OCI-M2 (cell line): Measurements from ENCODE around the gene SH2D4B.
A peak's percentile ranks its signal among the peaks of the same experiment; 100 is the strongest.
"Not testable (repeated sequence)": the region's sequence is repeated elsewhere in the genome, so short reads cannot be mapped to it uniquely, and the experiment has no call there.

Experiments used
- DNase-seq: peaks from one replicate; lab custom pipeline; 2025; ENCODE audit not compliant: unreplicated experiment; lab: John Stamatoyannopoulos, UW

SH2D4B gene

GRCh38 chr10:80542053-80542452, 4.4 kb downstream of the SH2D4B start:
- DNase-seq = no peak

DNA sequence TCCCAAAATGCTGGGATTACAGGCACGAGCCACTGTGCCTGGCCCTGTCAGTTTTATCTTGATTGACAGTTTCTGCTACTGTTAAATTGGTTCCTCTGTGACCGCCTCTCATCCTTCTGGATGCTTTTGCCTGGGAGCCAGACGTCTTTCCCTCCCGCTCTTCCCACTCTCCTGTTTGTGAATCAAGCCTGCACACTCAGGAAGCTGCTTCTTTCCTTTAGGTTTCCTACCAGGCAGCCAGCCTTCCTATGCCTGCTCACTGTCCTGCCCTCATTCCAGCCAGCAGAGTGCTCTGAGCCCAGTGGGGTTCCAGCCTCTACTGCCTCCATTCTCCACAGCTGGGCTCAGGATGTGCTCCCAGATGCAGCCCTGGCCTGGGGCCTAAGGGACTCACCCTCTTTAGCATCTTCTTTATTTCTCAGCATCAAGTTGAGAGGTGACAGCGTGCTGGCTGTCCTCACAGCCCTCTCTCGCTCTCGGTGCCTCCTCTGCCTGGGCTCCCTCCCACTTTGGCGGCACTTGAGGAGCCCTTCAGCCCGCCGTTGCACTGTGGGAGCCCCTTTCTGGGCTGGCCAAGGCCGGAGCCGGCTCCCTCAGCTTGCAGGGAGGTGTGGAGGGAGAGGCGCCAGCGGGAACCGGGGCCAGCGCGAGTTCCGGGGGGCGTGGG, 5.1 kb downstream of the SH2D4B start:
- no peak for DNase-seq

- DNase-seq = not testable (repeated sequence)
Measured at GRCh38 chr10:80543319-80543672, 5.6 kb downstream of the SH2D4B start.

- DNase-seq = no peak
Measured at GRCh38 chr10:80544316-80544953, 6.7 kb downstream of the SH2D4B start.

GRCh38 chr10:80545258-80545881, 7.7 kb downstream of the SH2D4B start:
- DNase-seq = no peak

DNA sequence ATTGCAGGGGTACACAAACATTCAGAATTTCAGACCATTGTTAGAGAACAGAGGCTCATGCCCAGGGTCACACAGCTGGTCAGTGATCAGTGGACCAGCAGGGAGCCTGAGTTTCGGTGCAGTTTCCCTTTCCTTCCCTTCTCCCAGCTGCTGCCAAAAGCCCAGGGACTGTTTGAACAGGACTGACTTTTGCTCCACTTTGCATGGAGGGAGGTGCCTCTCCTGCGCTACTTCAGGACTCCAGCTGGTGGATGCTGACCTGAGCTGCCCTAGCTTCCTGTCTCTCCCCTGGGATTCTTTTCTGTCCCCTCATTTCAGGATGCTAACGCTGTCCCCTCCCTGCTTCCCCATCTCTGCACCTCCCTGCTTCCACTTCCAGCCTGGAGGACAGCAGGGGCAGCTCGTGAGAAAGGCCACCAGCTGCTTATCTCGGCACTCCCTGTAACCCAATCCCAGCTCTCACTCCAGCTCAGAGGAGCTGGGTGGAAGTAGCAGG, 14.5 kb downstream of the SH2D4B start:
- DNase-seq = no peak

DNA sequence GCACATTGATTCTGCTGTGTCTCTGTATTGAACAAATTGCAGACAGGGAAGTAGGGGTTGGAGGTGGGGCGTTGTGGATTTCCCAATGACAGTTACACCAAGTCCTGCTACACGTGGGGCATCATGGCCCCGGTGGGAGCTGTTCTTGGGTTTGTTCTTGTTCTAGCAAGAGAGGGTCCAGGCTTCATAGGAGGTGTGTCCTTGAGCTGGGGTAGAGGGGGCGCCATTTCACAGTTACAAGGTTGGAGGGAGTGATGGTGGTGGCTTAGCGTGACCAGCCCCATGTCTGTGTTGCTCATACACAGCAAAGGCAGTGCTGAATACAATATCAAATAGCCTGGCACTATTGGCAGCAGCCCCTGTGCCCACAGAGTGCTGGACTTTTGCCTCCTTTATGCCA, 15.7 kb downstream of the SH2D4B start:
- no peak for DNase-seq

DNA sequence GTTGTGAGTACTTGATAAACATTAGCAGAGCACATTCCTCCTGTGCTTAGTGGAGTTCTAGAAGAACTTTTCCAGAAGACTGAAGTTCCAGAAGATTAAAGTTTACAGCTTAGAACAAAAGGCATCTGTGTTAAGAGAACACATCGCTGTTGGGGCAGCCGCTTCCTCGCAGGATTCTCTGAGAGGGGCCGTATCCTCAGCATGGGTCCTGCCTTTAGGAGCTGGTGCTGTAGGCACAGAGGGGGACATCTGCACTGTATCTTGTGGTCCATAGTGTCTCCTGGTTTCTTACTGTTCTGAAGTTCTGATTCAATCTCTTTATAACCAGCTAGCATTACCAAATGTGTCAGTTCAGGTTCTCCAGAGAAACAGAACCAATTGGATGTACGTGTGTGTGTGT, 16.3 kb downstream of the SH2D4B start:
- DNase-seq = no peak

GRCh38 chr10:80555415-80555814, 17.7 kb downstream of the SH2D4B start:
- no peak for DNase-seq

DNA sequence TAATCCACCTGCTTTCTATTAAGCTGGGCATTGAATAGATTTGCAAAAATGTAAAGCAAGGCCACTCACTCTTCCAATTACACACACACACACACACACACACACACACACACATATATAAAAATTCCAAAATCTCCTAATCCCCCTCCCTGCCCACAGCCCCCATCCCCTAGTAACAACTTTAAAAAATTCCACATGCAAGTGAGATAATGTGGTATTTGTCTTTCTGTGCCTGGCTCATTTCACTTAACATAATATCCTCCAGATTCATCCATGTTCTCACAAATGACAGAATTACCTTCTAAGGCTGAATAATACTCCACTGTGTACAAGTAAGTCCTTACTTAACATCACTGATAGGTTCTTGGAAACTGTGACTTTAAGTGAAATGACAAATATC, 24.2 kb downstream of the SH2D4B start:
- no peak for DNase-seq

DNA sequence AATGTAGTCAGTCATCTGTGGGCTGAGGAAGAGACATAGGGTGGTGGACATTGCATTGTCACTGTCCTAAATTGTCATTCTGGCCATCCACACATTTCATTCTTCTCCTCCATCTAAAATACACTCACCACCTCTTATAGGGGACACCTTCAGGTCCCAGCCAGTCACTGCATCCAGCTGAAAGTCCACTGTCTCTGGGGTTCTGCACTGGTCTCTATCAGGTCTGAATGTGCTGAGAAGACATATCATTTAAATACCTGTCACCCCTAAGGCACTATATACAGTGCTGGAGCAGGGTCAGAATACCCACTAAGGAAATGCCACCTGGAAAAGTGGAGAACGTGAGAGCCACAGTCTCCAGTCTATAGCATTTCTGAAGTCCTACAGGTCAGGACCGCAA, 29.6 kb downstream of the SH2D4B start:
- no peak for DNase-seq

- no peak for DNase-seq
Measured at GRCh38 chr10:80569131-80569895, 31.6 kb downstream of the SH2D4B start.

- no peak for DNase-seq
Measured at GRCh38 chr10:80571352-80571751, 33.6 kb downstream of the SH2D4B start.

GRCh38 chr10:80579181-80579763, 41.6 kb downstream of the SH2D4B start:
- DNase-seq = no peak

- DNase-seq = peak; percentile 43
Measured at GRCh38 chr10:80579849-80580637, 42.3 kb downstream of the SH2D4B start.

- DNase-seq = no peak
Measured at GRCh38 chr10:80580638-80581468, 43.2 kb downstream of the SH2D4B start.

DNA sequence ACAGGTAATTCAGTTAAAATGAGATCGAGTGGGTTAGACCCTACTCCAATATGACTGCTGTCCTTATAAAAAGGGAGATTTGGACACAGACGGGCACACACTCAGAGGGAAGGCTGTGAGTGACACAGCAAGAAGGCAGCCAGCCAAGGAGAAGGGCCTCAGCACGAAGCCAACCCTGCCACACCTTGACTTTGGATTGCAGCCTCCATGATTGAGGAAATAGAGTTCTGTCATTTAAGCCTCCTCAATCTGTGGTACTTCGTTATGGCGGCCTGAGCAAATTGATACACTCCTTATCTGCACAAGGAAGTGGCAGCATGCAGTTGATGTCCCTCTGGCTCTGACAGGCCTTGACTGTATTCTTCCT, 43.8 kb downstream of the SH2D4B start:
- DNase-seq = no peak

- no peak for DNase-seq
Measured at GRCh38 chr10:80582286-80582960, 44.7 kb downstream of the SH2D4B start.

- no peak for DNase-seq
Measured at GRCh38 chr10:80583685-80584084, 46.0 kb downstream of the SH2D4B start.
